Heart right ventricle (tissue), 16 donors: ENCODE results near the gene MBTPS1. TPM values are rescaled to one million over a fixed set of nuclear protein-coding genes. Genes with fewer than 3 reads are reported as not detected.

Experiments used
- ATAC-seq, 8 donors: fragments of 200-7000 bp; cut with Tn5 transposase; one replicate each; pipeline ENCODE4 v1.9.1; 2020; ENCODE audit warnings: mild to moderate bottlenecking in 8 of 8, moderate library complexity in 8 of 8, moderate number of reproducible peaks in 1 of 8
- DNase-seq, 2 donors: peaks; one replicate each; pipeline ENCODE4 v3.0.0-alpha.2; 2020
- H3K27ac ChIP-seq, 10 donors: fragments of 200-600 bp; sonication (generic) in 2 of 10; one replicate each; pipeline versions ENCODE4 v1.5.0 to v1.8.0; 2020 to 2022; ENCODE audit warnings: mild to moderate bottlenecking in 3 of 10
- H3K27me3 ChIP-seq, 7 donors: fragments of 200-600 bp; one replicate each; pipeline ENCODE4 v1.8.0; 2021 to 2022; ENCODE audit warnings: mild to moderate bottlenecking in 2 of 7
- H3K36me3 ChIP-seq, 9 donors: fragments of 200-600 bp; sonication (generic) in 1 of 9; one replicate each; pipeline versions ENCODE4 v1.5.0 to v1.8.0; 2020 to 2022; ENCODE audit warnings: mild to moderate bottlenecking in 2 of 9
- H3K4me1 ChIP-seq, 9 donors: fragments of 200-600 bp; sonication (generic) in 1 of 9; one replicate each; pipeline versions ENCODE4 v1.5.0 to v1.8.0; 2020 to 2022; ENCODE audit warnings: mild to moderate bottlenecking in 4 of 9
- H3K4me3 ChIP-seq, 10 donors: fragments of 200-600 bp; sonication (generic) in 2 of 10; one replicate each; pipeline versions ENCODE4 v1.5.0 to v1.8.0; 2020 to 2022; ENCODE audit warnings: mild to moderate bottlenecking in 7 of 10, moderate library complexity in 2 of 10
- H3K9me3 ChIP-seq, 11 donors: fragments of 200-600 bp in 10 of 11; sonication (generic) in 2 of 11; one replicate each; pipeline versions ENCODE4 v1.5.0 to v1.8.0; 2013 to 2022; ENCODE audit warnings: mild to moderate bottlenecking in 2 of 11, control low read depth in 1 of 11, moderate library complexity in 1 of 11
- WGBS, 2 donors: extraction: QIAGEN DNeasy Blood & Tissue Kit; methylation state at CpG; one replicate each; pipeline ENCODE4 v1.1.7; 2013; ENCODE audit warnings: inconsistent platforms in 1 of 2; 5-methylcytosine and 5-hydroxymethylcytosine counted together
- intact Hi-C, 10 donors: fragments of 100-400 bp; cut with DNase I; formaldehyde crosslinking; loops; one replicate each; pipeline versions ENCODE4 v1.11.1 to v1.14.2; 2022
- polyA plus RNA-seq, 2 donors: library from polyadenylated mRNA; stranded (reverse); fragments of 200-250 nt; gene quantifications; one replicate each; pipeline ENCODE4 v1.2.3, GENCODE V29; 2013
- total RNA-seq, 10 donors: library from RNA; stranded (reverse); fragmentation: NEBNext Ultra II Directional in 3 of 10; extraction: Animal tissue kit (Norgen Biotek cat#: 25700) in 3 of 10; gene quantifications; one replicate each; pipeline versions ENCODE4 v1.2.1 to v1.2.4, GENCODE V29; 2021 to 2023
- TF ChIP-seq, protein P1 (sequence below), 9 donors: fragments of 200-600 bp; sonication (generic) in 2 of 9; IDR thresholded peaks; one replicate each; pipeline versions ENCODE4 v1.5.0 to v1.8.0; 2021 to 2022; ENCODE audit warnings: antibody characterized with exemption in 9 of 9, mild to moderate bottlenecking in 5 of 9, moderate library complexity in 1 of 9
- donor health status: Arrhythmogenic right ventricular cardiomyopathy.
- donor health status: ischemic (EF 13 %, LVEDD 7.1; RV severe dilation, severe dysfunction).
- donor health status: healthy with polysubstance abuse.
- donor health status: DM: no; HTN: yes; CAD: no.
- donor health status: DM: no; HTN: no; CAD: no.
- donor health status: ischemic (EF 25% LVEDD 6.9; RV normal size, moderate dysfunction).
- donor health status: ischemic (EF 25% LVEDD 5.7; RV mildly dilated, moderate dysfunction).
- donor health status: healthy.
- donor health status: DM: yes; HTN: yes; CAD: no.
- donor health status: Ischemic cardiomyopathy.
- donor health status: ischemic (EF 35%, LVEDD 5.7; RV mildly dilated, moderate dysfunction).
- donor health status: nonischemic (EF 11% LVEDD 7.7; RV severe dilation, severe dysfunction).
- donor health status: DM: yes; HTN: yes; CAD: no.
- donor health status: PGD.
- donor health status: ischemic (EF 29% LVEDD 5.4; RV normal size, mild dysfunction).
- donor health status: nonischemic (EF 23%, LVEDD 6.1; RV moderate dilation, normal function).

MBTPS1 gene
- total and polyA plus RNA-seq, 12 donors, result 41.4 to 122 (median 66.0) TPM

DNA sequence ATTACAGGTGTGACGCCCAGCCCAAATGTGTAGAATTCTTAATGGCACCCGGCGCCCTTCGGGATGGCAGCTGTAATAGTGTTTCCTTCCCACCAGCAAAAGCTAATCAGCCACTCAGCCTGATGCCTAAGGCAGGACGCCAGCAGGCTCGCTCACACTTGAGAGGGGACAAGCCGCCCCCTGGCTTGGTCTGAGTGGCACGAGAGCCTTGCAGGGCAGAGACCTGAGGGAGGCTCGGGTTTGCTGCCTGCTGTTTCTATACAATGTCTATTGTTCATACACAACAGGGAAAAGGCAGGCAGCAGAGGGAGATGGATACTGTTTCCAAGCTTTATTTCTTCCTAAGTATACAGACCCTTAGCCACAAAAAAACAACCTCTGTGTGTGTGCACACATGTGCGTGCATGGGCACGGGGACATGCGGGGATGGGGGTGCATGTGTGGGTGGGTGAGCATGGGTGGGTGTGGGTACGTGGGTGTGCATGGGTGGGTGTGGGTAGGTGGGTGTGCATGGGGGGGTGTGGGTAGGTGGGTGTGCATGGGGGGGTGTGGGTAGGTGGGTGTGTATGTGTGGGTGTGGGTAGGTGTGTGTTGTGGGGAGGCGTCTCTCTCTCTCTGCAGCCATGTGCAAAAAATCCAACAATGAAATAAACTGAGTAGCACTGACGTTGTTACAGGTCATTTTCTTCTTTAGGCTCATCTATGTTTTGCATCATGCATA lies 84.1 kb downstream of the MBTPS1 start:
- Histone ChIP-seq H3K27me3 (peaks cover 0 to 27% (median 0%) of the 10 kb centered on the region in 7 donors), H3K36me3 (no peaks in the 10 kb centered on the region), H3K4me3 (no peak overlapping the region), H3K9me3 (peaks cover 0 to 14% (median 7%) of the 10 kb centered on the region in 11 donors), H3K27ac (no peak overlapping the region), H3K4me1 (peaks cover 0 to 7% (median 0%) of the 10 kb centered on the region in 9 donors)
- 59 to 64% methylated on average over 15 of the region's 15 CpGs for WGBS, 2 donors
- TF ChIP-seq, protein P1, sequence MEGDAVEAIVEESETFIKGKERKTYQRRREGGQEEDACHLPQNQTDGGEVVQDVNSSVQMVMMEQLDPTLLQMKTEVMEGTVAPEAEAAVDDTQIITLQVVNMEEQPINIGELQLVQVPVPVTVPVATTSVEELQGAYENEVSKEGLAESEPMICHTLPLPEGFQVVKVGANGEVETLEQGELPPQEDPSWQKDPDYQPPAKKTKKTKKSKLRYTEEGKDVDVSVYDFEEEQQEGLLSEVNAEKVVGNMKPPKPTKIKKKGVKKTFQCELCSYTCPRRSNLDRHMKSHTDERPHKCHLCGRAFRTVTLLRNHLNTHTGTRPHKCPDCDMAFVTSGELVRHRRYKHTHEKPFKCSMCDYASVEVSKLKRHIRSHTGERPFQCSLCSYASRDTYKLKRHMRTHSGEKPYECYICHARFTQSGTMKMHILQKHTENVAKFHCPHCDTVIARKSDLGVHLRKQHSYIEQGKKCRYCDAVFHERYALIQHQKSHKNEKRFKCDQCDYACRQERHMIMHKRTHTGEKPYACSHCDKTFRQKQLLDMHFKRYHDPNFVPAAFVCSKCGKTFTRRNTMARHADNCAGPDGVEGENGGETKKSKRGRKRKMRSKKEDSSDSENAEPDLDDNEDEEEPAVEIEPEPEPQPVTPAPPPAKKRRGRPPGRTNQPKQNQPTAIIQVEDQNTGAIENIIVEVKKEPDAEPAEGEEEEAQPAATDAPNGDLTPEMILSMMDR (IDR thresholded peaks at IDR 0.05), result no peak
- intact Hi-C loops, result no loop called here
- peak in 1 of 2 donors; percentile 57 for DNase-seq
- peak in 6 of 8 donors; percentile 54 to 72 (median 60) for ATAC-seq

DNA sequence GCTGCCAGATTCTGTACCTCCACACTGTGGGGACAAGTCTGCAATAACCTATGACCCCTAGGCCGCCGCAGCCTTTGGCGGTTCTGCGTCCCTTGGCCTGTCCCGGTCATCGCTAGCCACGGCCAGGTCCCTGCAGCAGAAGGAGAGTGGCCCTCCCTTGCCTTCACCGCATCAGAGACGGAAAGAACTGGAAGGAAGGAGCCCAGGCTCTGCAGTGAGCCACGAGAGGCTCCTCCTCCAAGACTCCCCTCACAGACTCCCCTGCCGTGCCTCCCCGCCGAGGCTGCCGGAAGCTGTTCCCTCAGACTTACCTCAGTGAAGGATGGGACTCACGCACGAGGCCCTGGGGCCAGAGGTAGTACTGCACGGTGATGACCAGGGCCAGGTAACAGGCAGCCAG lies 85.2 kb downstream of the MBTPS1 start:
- Histone ChIP-seq H3K27ac (no peak overlapping the region), H3K36me3 (no peaks in the 10 kb centered on the region), H3K27me3 (peaks cover 0 to 37% (median 0%) of the 10 kb centered on the region in 7 donors), H3K9me3 (peaks cover 0 to 13% (median 7%) of the 10 kb centered on the region in 11 donors), H3K4me1 (peaks cover 0 to 7% (median 0%) of the 10 kb centered on the region in 9 donors), H3K4me3 (no peak overlapping the region)
- intact Hi-C loops, result no loop called here
- DNase-seq (no peak), ATAC-seq (peak in 1 of 8 donors; percentile 39)
- TF ChIP-seq, protein P1 (IDR thresholded peaks at IDR 0.05), result no peak
- 78 to 81% methylated on average over 17 of the region's 17 CpGs for WGBS, 2 donors

DNA sequence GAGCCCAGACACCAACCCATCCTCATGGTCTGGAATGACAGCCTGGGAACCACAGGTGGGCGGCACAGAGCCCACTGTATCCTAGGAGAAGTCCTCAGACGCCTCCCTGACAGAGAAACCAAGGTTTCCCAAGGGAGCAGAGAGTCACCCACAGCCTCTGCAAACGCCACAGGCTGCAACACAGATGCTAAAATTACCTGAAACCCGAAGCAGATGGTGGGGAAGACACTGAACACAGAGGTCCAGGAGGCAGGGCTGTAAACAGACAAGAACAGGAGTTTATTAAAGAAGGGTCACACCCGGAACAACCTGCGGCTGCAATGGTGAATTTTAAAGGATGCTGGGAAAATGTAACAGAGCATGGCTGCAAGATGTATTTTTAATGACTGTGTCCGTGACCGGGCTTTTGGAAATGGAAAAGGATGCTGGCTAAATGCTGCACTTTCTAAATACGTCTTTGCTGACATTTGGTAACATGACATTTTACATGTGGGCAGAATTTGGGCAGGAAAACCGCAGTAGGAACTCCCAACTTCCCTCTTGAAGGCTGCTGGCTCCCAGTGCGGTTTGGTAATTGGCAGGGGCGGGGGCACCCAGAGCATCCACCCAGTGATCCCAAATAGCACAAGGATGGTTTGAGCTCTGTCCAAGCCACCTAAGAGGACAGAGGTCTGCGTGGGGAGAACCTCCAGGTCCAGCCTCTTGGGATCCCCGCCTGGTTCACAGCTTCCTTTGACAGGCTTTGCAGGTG lies 87.3 kb downstream of the MBTPS1 start:
- peaks cover 0 to 49% (median 0%) of the 10 kb centered on the region in 7 donors for H3K27me3 ChIP-seq
- peaks cover 0 to 7% (median 0%) of the 10 kb centered on the region in 9 donors for H3K4me1 ChIP-seq
- ATAC-seq, result peak in 1 of 8 donors; percentile 25
- H3K36me3 ChIP-seq, result no peaks in the 10 kb centered on the region
- H3K4me3 ChIP-seq, result no peak overlapping the region
- H3K9me3 ChIP-seq, result no peaks in the 10 kb centered on the region
- WGBS, 2 donors, result 79 to 87% methylated on average over 14 of the region's 14 CpGs
- no peak for DNase-seq
- no peak overlapping the region for H3K27ac ChIP-seq
- TF ChIP-seq, protein P1 (IDR thresholded peaks at IDR 0.05), result no peak
- intact Hi-C loops, result no loop called here

DNA sequence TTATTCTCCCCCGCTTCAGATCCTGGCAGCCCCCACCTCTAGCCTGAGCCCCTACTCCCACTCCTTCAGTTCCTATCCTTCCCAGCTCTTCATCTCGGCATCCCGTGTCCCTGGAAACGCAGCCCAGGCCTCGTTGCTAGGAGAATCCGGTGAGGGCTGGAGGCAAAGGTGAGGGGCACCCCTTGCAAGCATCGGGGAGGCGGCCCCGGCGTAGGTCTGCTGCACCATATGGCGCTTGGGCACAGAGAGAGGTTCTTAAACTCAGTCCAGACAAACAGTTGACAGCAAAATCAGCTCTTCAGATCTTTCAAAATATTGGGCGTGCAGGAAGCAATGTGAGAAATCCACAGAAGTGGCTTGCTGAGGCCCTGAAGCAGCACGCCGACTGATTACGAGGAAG lies 89.1 kb downstream of the MBTPS1 start:
- Histone ChIP-seq H3K4me3 (no peak overlapping the region), H3K27ac (no peak overlapping the region), H3K4me1 (peaks cover 0 to 7% (median 0%) of the 10 kb centered on the region in 9 donors), H3K36me3 (no peaks in the 10 kb centered on the region), H3K27me3 (peaks cover 0 to 49% (median 0%) of the 10 kb centered on the region in 7 donors), H3K9me3 (peaks cover 0 to under 1% (median 0%) of the 10 kb centered on the region in 11 donors)
- TF ChIP-seq, protein P1 (IDR thresholded peaks at IDR 0.05), result no peak
- no peak for DNase-seq
- intact Hi-C loops, result no loop called here
- WGBS, 2 donors, result 66 to 72% methylated on average over 15 of the region's 15 CpGs
- no peak for ATAC-seq
